ENCODE data around the gene AK8.
"Not testable (repeated sequence)": the region's sequence is repeated elsewhere in the genome, so short reads cannot be mapped to it uniquely, and the experiment has no call there.

The AK8 gene

DNA sequence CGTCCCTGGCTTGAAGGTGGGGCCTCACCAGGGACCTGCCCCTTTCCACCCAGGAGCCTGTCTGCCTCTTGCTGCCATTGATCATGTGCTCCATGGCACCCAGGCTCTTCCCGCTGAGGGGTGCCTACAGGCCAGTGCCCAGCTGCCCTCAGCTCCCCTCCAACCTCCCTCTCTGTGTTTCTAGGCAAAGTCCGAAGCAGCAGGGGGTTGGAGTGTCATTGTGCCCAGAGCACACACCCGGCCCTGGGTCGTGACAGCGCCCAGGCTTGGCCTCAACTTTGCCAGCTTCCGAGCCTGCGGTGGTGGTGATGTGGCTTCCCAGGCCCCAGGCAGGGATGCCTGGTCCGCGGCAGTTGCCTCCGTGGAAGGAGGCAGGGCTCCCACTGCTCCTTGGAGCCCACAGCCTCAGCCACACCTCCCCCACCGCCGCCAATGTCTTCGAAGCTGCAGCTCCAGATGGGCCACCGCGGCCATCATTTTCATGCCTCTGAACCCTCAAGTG, 155.5 kb downstream of the AK8 start:
- H3K4me3 ChIP-seq (ENCODE audit: low read depth, low read length): no peak overlapping the region

DNA sequence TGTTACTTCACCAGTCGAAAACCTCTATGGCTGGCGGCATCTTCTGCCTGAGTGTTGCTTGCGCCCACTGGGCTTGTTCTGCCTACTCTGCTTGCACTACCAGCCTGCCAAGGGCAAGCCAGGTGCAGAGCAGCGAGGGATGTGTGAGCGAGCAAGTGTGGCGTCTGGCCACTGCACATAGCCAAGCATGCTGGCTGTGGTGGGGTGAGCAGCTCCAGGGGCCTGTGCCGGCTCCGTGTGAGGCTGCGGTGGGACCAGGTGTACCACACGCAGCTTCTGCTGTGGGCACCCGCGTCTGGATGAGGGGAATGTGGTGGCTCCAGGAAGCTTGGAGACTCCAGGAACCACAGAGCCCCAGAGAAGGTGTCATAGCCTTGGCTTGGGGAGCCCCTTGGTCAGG, 156.4 kb downstream of the AK8 start:
- no peak overlapping the region for H3K4me3 ChIP-seq (ENCODE audit: low read depth, low read length)

GRCh38 chr9:132718381-132718928, 159.6 kb downstream of the AK8 start:
- not testable (repeated sequence) for H3K4me3 ChIP-seq (ENCODE audit: low read depth, low read length)

DNA sequence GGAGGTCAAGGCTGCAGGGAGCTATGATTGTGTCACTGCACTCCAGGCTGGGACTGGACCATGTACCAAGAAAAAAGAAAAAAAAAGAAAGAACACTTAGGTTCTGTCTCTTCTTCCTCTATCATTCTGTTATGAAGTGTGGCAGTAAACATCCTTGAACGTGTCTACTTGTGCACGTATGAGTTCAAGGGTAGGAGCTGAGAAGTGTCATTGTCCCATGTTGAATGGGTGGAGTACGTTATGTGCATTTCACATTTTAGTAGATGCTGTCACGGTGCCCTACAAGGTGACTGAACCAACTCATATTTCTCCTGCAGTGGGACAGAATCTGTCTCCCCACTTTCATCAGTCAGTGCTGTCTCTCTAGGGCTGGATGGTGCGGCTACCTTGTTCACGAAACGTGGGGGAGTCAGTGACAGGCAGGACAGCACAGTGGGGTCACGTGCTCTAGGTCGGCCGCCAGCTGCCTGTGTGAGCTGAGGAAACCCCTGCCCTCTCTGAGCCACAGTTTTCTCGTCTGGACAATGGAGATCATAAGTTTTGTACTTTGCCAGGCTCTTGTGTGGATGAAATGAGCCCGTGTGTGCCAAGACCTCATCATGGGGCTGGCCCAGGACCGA, 160.6 kb downstream of the AK8 start:
- no peak overlapping the region for H3K4me3 ChIP-seq (ENCODE audit: low read depth, low read length)

GRCh38 chr9:132716007-132716406, 162.1 kb downstream of the AK8 start:
- H3K4me3 ChIP-seq (ENCODE audit: low read depth, low read length): no peak overlapping the region

GRCh38 chr9:132712753-132713152, 165.3 kb downstream of the AK8 start:
- H3K4me3 ChIP-seq (ENCODE audit: low read depth, low read length): no peak overlapping the region

- no peak overlapping the region for H3K4me3 ChIP-seq (ENCODE audit: low read depth, low read length)
These were observed 166.2 kb downstream of the AK8 start for GRCh38 chr9:132711846-132712245.

DNA sequence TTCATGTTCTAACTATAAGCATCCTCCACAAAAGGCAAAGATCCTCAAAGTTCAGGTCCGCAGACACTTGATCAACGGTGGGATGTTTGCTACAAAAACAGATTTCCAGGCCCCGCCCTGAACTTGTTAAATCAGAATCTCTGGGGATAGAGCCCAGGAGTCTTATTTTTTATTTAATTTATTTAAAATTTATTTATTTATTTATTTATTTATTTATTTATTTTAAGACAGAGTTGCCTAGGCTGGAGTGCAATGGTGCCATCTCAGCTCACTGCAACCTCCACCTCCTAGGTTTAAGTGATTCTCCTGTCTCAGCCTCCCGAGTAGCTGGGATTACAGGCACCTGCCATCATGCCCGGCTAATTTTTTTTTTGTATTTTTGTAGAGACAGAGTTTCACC, 166.9 kb downstream of the AK8 start:
- not testable (repeated sequence) for H3K4me3 ChIP-seq (ENCODE audit: low read depth, low read length)

GRCh38 chr9:132710333-132710732, 167.8 kb downstream of the AK8 start:
- H3K4me3 ChIP-seq (ENCODE audit: low read depth, low read length): no peak overlapping the region

GRCh38 chr9:132708769-132709430, 169.2 kb downstream of the AK8 start:
- no peak overlapping the region for H3K4me3 ChIP-seq (ENCODE audit: low read depth, low read length)

- H3K4me3 ChIP-seq (ENCODE audit: low read depth, low read length): no peak overlapping the region
These were observed 169.8 kb downstream of the AK8 start for GRCh38 chr9:132708239-132708638.

DNA sequence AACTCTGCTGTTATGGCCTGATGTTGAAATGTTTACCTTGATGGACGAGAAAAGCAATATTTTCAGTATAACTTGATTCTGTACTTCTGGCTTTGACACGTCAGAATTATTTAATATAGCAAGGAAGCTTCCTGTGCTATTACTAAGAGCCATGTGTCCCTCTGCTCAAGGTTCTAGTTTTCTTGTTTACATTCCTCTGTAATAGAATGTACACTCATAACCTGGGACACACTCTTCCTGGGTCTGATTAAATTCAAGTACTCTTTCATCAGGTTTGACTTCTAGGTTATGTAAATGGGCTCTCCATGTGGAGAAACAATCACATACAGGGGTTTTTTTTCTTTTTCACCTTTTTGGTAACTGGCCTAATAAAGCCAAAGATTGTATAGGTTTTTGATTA, 174.7 kb downstream of the AK8 start:
- H3K4me3 ChIP-seq (ENCODE audit: low read depth, low read length): no peak overlapping the region

DNA sequence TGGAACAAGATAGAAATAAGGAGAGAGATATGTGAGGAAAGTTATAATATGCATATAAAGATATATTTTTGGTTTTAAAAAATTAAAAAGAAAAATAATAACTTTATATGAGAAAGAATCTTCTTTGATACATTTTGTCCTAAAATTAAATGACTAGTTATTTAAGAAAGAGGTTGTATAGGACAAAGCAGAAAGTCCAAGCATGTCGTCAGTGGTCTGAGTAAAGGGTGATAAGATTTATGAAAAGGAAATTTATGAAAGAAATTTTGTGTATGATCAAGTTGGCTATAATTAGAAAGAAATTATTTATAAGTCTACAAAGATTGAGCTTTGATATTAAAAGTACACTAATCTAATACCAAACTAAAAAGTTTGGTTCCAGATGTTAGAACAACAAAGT, 175.8 kb downstream of the AK8 start:
- H3K4me3 ChIP-seq (ENCODE audit: low read depth, low read length): no peak overlapping the region

GRCh38 chr9:132699956-132700355, 178.1 kb downstream of the AK8 start:
- no peak overlapping the region for H3K4me3 ChIP-seq (ENCODE audit: low read depth, low read length)

DNA sequence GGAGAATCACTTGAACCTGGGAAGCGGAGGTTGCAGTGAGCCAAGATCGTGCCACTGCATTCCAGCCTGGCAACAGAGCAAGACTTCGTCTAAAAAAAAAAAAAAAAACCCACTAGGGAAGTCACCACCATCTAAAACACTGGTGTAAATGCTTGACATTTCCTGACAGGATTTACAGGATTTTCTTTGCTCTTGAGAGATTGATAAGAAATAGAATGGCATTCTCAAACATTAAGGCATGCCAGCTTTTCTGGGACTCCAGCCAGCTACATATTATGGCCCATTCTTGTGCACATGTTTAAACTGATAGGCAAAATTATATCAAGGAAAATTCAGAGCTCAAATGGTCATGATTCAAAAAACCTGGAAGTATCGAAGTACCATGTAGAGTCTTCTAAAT, 179.1 kb downstream of the AK8 start:
- H3K4me3 ChIP-seq (ENCODE audit: low read depth, low read length): no peak overlapping the region

DNA sequence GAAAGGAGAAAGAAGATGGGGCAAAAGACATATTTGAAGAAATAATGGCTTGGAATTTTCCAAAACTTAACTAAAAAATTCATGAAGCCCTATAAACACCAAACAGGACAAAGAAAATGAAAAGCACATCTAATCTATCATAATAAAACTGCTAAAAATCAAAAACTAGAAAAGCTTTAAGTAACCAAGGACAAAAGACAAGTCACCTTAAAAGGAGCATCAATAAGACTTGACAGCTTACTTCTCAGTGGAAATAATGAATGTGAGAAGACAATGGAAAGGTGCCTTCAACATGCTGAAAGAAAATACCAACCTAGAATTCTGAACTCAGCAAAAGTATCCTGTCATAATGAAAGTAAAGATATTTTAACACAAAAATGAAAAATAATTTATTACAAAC, 180.9 kb downstream of the AK8 start:
- H3K4me3 ChIP-seq (ENCODE audit: low read depth, low read length): no peak overlapping the region

GRCh38 chr9:132694144-132694543, 183.9 kb downstream of the AK8 start:
- no peak overlapping the region for H3K4me3 ChIP-seq (ENCODE audit: low read depth, low read length)

DNA sequence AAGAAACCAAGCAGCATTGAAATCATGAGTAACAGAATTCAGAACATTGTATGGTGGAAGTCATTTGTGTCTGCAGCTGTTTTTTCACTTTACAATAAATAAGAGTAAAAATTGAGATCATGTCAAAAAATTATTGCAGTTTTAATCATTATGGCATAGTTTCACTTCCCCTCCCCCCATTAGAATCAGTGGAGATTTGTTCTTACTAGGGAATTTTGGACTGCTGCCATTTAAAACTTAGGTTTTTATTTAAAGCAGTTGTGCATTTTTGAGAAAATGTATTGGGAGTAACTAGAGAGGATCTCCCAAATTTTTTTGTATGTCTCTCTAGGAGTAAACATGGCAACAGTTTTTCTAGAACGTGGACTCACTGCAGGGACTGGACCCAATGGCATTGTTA, 187.4 kb downstream of the AK8 start:
- H3K4me3 ChIP-seq (ENCODE audit: low read depth, low read length): no peak overlapping the region

GRCh38 chr9:132683873-132684272, 194.2 kb downstream of the AK8 start:
- no peak overlapping the region for H3K4me3 ChIP-seq (ENCODE audit: low read depth, low read length)

- H3K4me3 ChIP-seq (ENCODE audit: low read depth, low read length): no peak overlapping the region
These were observed 196.5 kb downstream of the AK8 start for GRCh38 chr9:132681561-132681960.

- H3K4me3 ChIP-seq (ENCODE audit: low read depth, low read length): no peak overlapping the region
These were observed 198.0 kb downstream of the AK8 start for GRCh38 chr9:132679946-132680625.

- H3K4me3 ChIP-seq (ENCODE audit: low read depth, low read length): no peak overlapping the region
These were observed 200.1 kb downstream of the AK8 start for GRCh38 chr9:132677976-132678375.

All from iPS-11a (cell line).